ENCODE measurements around the gene GABRR2. TPM values are rescaled to one million over a fixed set of nuclear protein-coding genes. Genes with fewer than 3 reads are reported as not detected.

Gene GABRR2
- total RNA-seq, 1 experiment from 2014 or later, result 0.36 TPM

GRCh38 chr6:89217299-89217910 lies 97.7 kb downstream of the GABRR2 start, which contains the start of gene GABRR1:
Gene GABRR1, minus strand, starts transcription at chr6:89217358. Its CDS starts 36 bp downstream, at chr6:89217322.
- intact Hi-C loops (cut with micrococcal nuclease), result no loop called here
- H4K20me1 ChIP-seq (ENCODE audit: low read length), result no peaks in the 10 kb centered on the region
- 0 out of 2 replicates have a peak, but pooled peaks cover 3% of the 10 kb centered on the region for H3K4me1 ChIP-seq (ENCODE audit: insufficient read depth, low read length)
- H3K4me2 ChIP-seq (ENCODE audit: low read length), result no peak within 1 kb of the TSS
- no peak within 1 kb of the TSS for H3K9ac ChIP-seq (ENCODE audit: low read length)
- CTCF ChIA-PET, result no interaction called here
- no peak within 1 kb of the TSS for H3K27ac ChIP-seq (ENCODE audit: low read length)
- POLR2A ChIA-PET (ENCODE audit: unreplicated experiment), result no interaction called here
- no peak within 1 kb of the TSS for H3K4me3 ChIP-seq (ENCODE audit: low read length)
- H3K9me3 ChIP-seq (ENCODE audit: low read length), result no peaks in the 10 kb centered on the region
- peaks cover 2% of the 10 kb centered on the region for H3F3A ChIP-seq (ENCODE audit: low read length, unreplicated experiment)
- TF ChIP-seq EZH2phosphoT487 (IDR thresholded peaks at IDR 0.05; ENCODE audit: borderline replicate concordance, low read length) (no peak), EZH2 (IDR thresholded peaks at IDR 0.05; ENCODE audit: low read length, unreplicated experiment) (no peak), CTCF (conservative IDR thresholded peaks at IDR 0.05; ENCODE audit: low read depth, low read length) (no peak)
- DNase-seq (no peak), ATAC-seq (no peak)
- H3K79me2 ChIP-seq (ENCODE audit: low read length), result no peaks in the 10 kb centered on the region
- no peaks in the 10 kb centered on the region for H3K9me2 ChIP-seq (replicated peaks; ENCODE audit: low read length)
- no TSS peak for BruUV-seq (replicated peaks)
- no peak within 1 kb of the TSS for H2AFZ ChIP-seq (ENCODE audit: low read length)
- peaks cover 4% of the 10 kb centered on the region; the same call in 1 of the 2 replicates for H3K27me3 ChIP-seq (ENCODE audit: low read length)
- no peaks in the 10 kb centered on the region for H3K36me3 ChIP-seq (ENCODE audit: low read depth, low read length)

- no TSS peak for BruUV-seq (replicated peaks)
- no peaks in the 10 kb centered on the region for H3K36me3 ChIP-seq (ENCODE audit: low read depth, low read length)
Observed at GRCh38 chr6:89216411-89216810, 98.7 kb downstream of the GABRR2 start.

More at GRCh38 chr6:89216411-89216810, 98.7 kb downstream of the GABRR2 start:
- peaks cover 4% of the 10 kb centered on the region; the same call in 1 of the 2 replicates for H3K27me3 ChIP-seq (ENCODE audit: low read length)
- no peak overlapping the region for H3K27ac ChIP-seq (ENCODE audit: low read length)
- H3K4me3 ChIP-seq (ENCODE audit: low read length), result no peak overlapping the region
- no peaks in the 10 kb centered on the region for H3K9me2 ChIP-seq (replicated peaks; ENCODE audit: low read length)
- H4K20me1 ChIP-seq (ENCODE audit: low read length), result no peaks in the 10 kb centered on the region
- no peak for TF ChIP-seq EZH2phosphoT487 (IDR thresholded peaks at IDR 0.05; ENCODE audit: borderline replicate concordance, low read length)
- TF ChIP-seq CTCF (conservative IDR thresholded peaks at IDR 0.05; ENCODE audit: low read depth, low read length), result no peak
- TF ChIP-seq EZH2 (IDR thresholded peaks at IDR 0.05; ENCODE audit: low read length, unreplicated experiment), result no peak
- H3K9me3 ChIP-seq (ENCODE audit: low read length), result no peaks in the 10 kb centered on the region
- H3K79me2 ChIP-seq (ENCODE audit: low read length), result no peaks in the 10 kb centered on the region
- H3K4me2 ChIP-seq (ENCODE audit: low read length), result no peak overlapping the region
- ChIA-PET CTCF (no interaction called here), POLR2A (ENCODE audit: unreplicated experiment) (no interaction called here)
- ATAC-seq (no peak), DNase-seq (no peak)
- H3K4me1 ChIP-seq (ENCODE audit: insufficient read depth, low read length), result no peaks in the 10 kb centered on the region
- H2AFZ ChIP-seq (ENCODE audit: low read length), result no peak overlapping the region
- intact Hi-C loops (cut with micrococcal nuclease), result no loop called here
- H3F3A ChIP-seq (ENCODE audit: low read length, unreplicated experiment), result no peaks in the 10 kb centered on the region
- no peak overlapping the region for H3K9ac ChIP-seq (ENCODE audit: low read length)
